ENCODE measurements around the gene LARP6. TPM values are rescaled to one million over a fixed set of nuclear protein-coding genes. Genes with fewer than 3 reads are reported as not detected.
A peak's percentile ranks its signal among the peaks of the same experiment; 100 is the strongest.

The LARP6 gene
- total RNA-seq, 1 experiment from 2014 or later: 15.2 TPM

DNA sequence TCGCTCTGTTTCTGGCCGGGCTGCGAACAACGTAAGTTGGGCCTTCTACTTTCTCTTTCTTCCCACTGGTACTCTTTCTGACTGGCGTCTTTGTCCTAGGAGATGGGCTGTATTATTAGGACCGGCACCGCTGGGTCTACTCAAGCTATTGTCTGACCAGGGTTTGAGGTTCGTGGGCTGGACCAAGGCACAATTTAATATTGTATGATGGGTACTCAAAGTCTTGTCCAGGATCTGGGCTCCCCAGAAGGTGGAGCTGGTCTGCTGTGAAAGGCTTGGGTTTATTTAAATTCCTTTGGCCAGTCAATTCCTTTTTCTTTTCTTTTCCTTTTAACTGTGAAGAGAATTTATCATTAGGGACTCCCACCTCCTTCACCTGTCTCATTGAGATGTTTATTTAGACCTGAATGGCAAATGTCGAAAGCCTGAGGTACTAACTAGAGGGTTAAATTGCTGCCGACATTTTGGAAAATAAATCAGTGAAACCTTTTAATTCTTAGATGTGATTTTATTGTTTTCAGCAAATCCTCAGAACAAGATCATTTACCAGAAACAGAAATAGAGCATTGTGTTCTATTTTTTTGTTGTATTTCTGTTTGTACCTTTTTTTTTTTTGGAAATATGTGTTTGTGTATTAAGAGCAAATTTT is 39.1 kb upstream of the LARP6 start (continued):
- TF ChIP-seq, protein P1, sequence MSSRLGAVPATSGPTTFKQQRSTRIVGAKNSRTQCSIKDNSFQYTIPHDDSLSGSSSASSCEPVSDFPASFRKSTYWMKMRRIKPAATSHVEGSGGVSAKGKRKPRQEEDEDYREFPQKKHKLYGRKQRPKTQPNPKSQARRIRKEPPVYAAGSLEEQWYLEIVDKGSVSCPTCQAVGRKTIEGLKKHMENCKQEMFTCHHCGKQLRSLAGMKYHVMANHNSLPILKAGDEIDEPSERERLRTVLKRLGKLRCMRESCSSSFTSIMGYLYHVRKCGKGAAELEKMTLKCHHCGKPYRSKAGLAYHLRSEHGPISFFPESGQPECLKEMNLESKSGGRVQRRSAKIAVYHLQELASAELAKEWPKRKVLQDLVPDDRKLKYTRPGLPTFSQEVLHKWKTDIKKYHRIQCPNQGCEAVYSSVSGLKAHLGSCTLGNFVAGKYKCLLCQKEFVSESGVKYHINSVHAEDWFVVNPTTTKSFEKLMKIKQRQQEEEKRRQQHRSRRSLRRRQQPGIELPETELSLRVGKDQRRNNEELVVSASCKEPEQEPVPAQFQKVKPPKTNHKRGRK (CRISPR knock-in tag; IDR thresholded peaks at IDR 0.05; ENCODE audit: borderline replicate concordance): no peak
- TF ChIP-seq CREM (CRISPR knock-in tag; IDR thresholded peaks at IDR 0.05) (no peak), ZNF317 (CRISPR knock-in tag; IDR thresholded peaks at IDR 0.05; ENCODE audit: borderline replicate concordance, low read depth) (no peak), ESRRA (CRISPR knock-in tag; IDR thresholded peaks at IDR 0.05; ENCODE audit: borderline replicate concordance) (no peak), ZNF281 (CRISPR knock-in tag; IDR thresholded peaks at IDR 0.05) (no peak), SMAD4 (CRISPR knock-in tag; IDR thresholded peaks at IDR 0.05) (no peak), NFYB (CRISPR knock-in tag; conservative IDR thresholded peaks at IDR 0.05; ENCODE audit: low read depth) (no peak)
- TF ChIP-seq, protein P2, sequence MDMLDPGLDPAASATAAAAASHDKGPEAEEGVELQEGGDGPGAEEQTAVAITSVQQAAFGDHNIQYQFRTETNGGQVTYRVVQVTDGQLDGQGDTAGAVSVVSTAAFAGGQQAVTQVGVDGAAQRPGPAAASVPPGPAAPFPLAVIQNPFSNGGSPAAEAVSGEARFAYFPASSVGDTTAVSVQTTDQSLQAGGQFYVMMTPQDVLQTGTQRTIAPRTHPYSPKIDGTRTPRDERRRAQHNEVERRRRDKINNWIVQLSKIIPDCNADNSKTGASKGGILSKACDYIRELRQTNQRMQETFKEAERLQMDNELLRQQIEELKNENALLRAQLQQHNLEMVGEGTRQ (CRISPR knock-in tag; IDR thresholded peaks at IDR 0.05): no peak

DNA sequence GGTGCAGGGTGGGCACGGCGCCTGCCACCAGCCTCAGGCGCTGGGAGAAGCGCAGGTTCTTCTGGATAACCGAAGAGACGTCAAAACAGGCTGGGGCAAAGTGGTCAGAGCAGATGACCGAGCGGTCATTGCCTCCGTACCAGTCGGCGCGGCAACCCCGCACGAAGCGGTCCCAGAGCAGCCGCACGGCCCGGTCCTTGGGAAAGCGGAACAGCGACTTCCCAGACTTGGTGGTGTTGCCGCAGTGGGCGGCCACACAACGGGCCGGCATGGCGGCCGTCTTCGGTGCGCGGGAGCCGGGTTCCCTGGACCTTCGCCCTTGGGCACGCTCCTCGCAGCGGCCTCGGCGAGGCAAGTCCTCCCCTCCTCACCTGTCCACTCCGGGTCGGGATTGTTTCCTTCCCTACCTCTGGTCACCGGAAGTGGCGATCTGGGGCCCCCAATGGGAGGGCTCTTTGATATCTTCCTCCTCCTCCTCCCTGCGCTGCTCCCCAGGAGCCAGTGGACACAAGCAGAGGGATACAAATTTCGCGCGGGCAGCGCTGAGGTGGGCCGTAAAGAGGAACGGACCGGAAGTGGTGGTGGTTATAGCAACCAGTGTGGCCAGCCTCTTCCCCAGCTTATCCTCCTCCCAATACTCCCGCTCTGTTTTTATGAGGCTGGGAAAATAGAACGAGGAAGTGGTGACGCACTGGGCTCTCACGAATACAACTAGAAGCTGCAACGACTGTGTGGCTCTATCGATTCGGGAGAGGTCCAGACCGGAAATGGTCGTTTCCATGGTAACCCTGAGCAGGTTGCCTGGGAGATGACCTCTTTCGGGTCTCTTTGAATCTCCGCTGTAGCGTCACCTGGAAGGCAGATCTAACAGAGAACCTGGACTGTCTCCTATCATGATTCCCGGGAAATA is 38.3 kb upstream of the LARP6 start, which contains the start of the genes LRRC49 and THAP10:
LRRC49 (plus strand) TSS at position 825 of the 910 bp plus-strand sequence; CDS start at position 894, 69 bp downstream.
THAP10 (minus strand) TSS at position 432 of the 910 bp plus-strand sequence; CDS start at position 271, 161 bp downstream.
- DNase-seq (ENCODE audit: low spot score): peak; percentile 86
- Mint-ChIP-seq H3K36me3 (no peaks in the 10 kb centered on the region), H3K27me3 (ENCODE audit: low read depth) (no peaks in the 10 kb centered on the region), H3K4me3 (peak within 1 kb of the TSS; percentile 98), H3K4me1 (peaks cover 16% of the 10 kb centered on the region), H3K27ac (peak within 1 kb of the TSS; percentile 97), H3K9me3 (no peaks in the 10 kb centered on the region)
- POLR2A ChIA-PET: no interaction called here
- ATAC-seq: peak; percentile 94
- CTCF ChIA-PET: interaction anchor here (0.6 to 1.5 kb wide), 3 partner anchors 16 to 66 kb away, joined by 3 to 4 read pairs (median 4); no protein-coding TSS in a partner anchor
- TF ChIP-seq NFYB (CRISPR knock-in tag; conservative IDR thresholded peaks at IDR 0.05; ENCODE audit: low read depth) (no peak), JAZF1 (CRISPR knock-in tag; IDR thresholded peaks at IDR 0.05) (no peak), FOXP1 (CRISPR knock-in tag; IDR thresholded peaks at IDR 0.05; ENCODE audit: borderline replicate concordance) (peak; percentile 80; the same call in 1 of the 2 replicates), SOX15 (CRISPR knock-in tag; IDR thresholded peaks at IDR 0.05) (no peak), ZNF281 (CRISPR knock-in tag; IDR thresholded peaks at IDR 0.05) (no peak), ZNF671 (CRISPR knock-in tag; IDR thresholded peaks at IDR 0.05) (no peak), ZNF317 (CRISPR knock-in tag; IDR thresholded peaks at IDR 0.05; ENCODE audit: borderline replicate concordance, low read depth) (no peak), NFATC4 (CRISPR knock-in tag; IDR thresholded peaks at IDR 0.05) (no peak), OVOL2 (CRISPR knock-in tag; IDR thresholded peaks at IDR 0.05; ENCODE audit: borderline replicate concordance) (no peak), ZNF138 (CRISPR knock-in tag; conservative IDR thresholded peaks at IDR 0.05) (no peak)
- TF ChIP-seq, protein P3, sequence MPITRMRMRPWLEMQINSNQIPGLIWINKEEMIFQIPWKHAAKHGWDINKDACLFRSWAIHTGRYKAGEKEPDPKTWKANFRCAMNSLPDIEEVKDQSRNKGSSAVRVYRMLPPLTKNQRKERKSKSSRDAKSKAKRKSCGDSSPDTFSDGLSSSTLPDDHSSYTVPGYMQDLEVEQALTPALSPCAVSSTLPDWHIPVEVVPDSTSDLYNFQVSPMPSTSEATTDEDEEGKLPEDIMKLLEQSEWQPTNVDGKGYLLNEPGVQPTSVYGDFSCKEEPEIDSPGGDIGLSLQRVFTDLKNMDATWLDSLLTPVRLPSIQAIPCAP (CRISPR knock-in tag; IDR thresholded peaks at IDR 0.05): no peak
- TF ChIP-seq, protein P2 (CRISPR knock-in tag; IDR thresholded peaks at IDR 0.05): no peak
- TF ChIP-seq, protein P4, sequence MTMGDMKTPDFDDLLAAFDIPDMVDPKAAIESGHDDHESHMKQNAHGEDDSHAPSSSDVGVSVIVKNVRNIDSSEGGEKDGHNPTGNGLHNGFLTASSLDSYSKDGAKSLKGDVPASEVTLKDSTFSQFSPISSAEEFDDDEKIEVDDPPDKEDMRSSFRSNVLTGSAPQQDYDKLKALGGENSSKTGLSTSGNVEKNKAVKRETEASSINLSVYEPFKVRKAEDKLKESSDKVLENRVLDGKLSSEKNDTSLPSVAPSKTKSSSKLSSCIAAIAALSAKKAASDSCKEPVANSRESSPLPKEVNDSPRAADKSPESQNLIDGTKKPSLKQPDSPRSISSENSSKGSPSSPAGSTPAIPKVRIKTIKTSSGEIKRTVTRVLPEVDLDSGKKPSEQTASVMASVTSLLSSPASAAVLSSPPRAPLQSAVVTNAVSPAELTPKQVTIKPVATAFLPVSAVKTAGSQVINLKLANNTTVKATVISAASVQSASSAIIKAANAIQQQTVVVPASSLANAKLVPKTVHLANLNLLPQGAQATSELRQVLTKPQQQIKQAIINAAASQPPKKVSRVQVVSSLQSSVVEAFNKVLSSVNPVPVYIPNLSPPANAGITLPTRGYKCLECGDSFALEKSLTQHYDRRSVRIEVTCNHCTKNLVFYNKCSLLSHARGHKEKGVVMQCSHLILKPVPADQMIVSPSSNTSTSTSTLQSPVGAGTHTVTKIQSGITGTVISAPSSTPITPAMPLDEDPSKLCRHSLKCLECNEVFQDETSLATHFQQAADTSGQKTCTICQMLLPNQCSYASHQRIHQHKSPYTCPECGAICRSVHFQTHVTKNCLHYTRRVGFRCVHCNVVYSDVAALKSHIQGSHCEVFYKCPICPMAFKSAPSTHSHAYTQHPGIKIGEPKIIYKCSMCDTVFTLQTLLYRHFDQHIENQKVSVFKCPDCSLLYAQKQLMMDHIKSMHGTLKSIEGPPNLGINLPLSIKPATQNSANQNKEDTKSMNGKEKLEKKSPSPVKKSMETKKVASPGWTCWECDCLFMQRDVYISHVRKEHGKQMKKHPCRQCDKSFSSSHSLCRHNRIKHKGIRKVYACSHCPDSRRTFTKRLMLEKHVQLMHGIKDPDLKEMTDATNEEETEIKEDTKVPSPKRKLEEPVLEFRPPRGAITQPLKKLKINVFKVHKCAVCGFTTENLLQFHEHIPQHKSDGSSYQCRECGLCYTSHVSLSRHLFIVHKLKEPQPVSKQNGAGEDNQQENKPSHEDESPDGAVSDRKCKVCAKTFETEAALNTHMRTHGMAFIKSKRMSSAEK (CRISPR knock-in tag; IDR thresholded peaks at IDR 0.05; ENCODE audit: borderline replicate concordance): no peak
- TF ChIP-seq, protein P5, sequence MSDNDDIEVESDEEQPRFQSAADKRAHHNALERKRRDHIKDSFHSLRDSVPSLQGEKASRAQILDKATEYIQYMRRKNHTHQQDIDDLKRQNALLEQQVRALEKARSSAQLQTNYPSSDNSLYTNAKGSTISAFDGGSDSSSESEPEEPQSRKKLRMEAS (CRISPR knock-in tag; IDR thresholded peaks at IDR 0.05): 0 out of 2 replicates have a peak, but pooled peaks have one; percentile 61

Data from WTC11 (cell line).